Psoas muscle (tissue), 8 donors: ENCODE measurements around the gene CRB1. TPM values are rescaled to one million over a fixed set of nuclear protein-coding genes. Genes with fewer than 3 reads are reported as not detected.

ENCODE experiments used
- ATAC-seq, 4 donors: fragments of 200-7000 bp; cut with Tn5 transposase; one replicate each; pipeline ENCODE4 v1.9.1; 2020; ENCODE audit warnings: moderate library complexity in 3 of 4, mild to moderate bottlenecking in 2 of 4
- DNase-seq, 2 donors: peaks; one replicate each; pipeline ENCODE4 v3.0.0-alpha.2; 2020
- H3K27ac ChIP-seq: fragments of 200-600 bp; one replicate; pipeline ENCODE4 v1.8.0; 2022
- H3K27me3 ChIP-seq, 3 donors: fragments of 200-600 bp in 1 of 3; one replicate each; pipeline versions ENCODE4 v1.6.1 to v1.8.0; 2013 to 2022; ENCODE audit warnings: low read length in 2 of 3, mild to moderate bottlenecking in 2 of 3, moderate library complexity in 1 of 3; ENCODE audit not compliant: insufficient read depth in 3 of 3
- H3K36me3 ChIP-seq, 2 donors: fragments of 200-600 bp in 1 of 2; one replicate each; pipeline versions ENCODE4 v1.6.1 to v1.8.0; 2013 to 2022; ENCODE audit warnings: low read depth in 1 of 2, mild to moderate bottlenecking in 1 of 2, moderate library complexity in 1 of 2; ENCODE audit not compliant: insufficient read depth in 1 of 2
- H3K4me1 ChIP-seq: fragments of 200-600 bp; one replicate; pipeline ENCODE4 v1.8.0; 2022
- H3K4me3 ChIP-seq: fragments of 200-600 bp; one replicate; pipeline ENCODE4 v1.8.0; 2022; ENCODE audit warnings: mild to moderate bottlenecking
- H3K9me3 ChIP-seq: fragments of 200-600 bp; one replicate; pipeline ENCODE4 v1.8.0; 2022
- WGBS, 3 donors: extraction: QIAGEN DNeasy Blood & Tissue Kit; methylation state at CpG; one replicate each; pipeline versions ENCODE4 v1.1.6 to v1.1.7; 2013; 5-methylcytosine and 5-hydroxymethylcytosine counted together
- intact Hi-C, 2 donors: fragments of 100-400 bp; cut with DNase I; formaldehyde crosslinking; loops; one replicate each; pipeline versions ENCODE4 v1.11.0 to v1.14.2; 2022
- polyA plus RNA-seq, 3 donors: library from polyadenylated mRNA; stranded (reverse); fragments of 200-250 nt; gene quantifications; one replicate each; pipeline ENCODE4 v1.2.3, GENCODE V29; 2013
- total RNA-seq, 4 donors: library from RNA; stranded (reverse); fragmentation: NEBNext Ultra II Directional in 2 of 4; extraction: Animal tissue kit (Norgen Biotek cat#: 25700) in 2 of 4; gene quantifications; one replicate each; pipeline versions ENCODE4 v1.2.1 to v1.2.4, GENCODE V29; 2021 to 2023
- TF ChIP-seq, protein P1 (sequence below): fragments of 200-600 bp; IDR thresholded peaks from one replicate; pipeline ENCODE4 v1.8.0; 2022; ENCODE audit warnings: antibody characterized with exemption
- donor health status: healthy with polysubstance abuse.
- donor health status: DM: no; HTN: no; CAD: no; lungs with moderate emphysema.
- donor health status: Bipolar disorder and iron deficiency.
- donor health status: healthy.
- donor health status: DM: yes; HTN: yes; CAD: no.
- donor health status: DM: no; HTN: no; CAD: no.
- donor health status: DM: no; HTN: no; CAD: no.
- donor health status: DM: yes; HTN: yes; CAD: no.

The CRB1 gene
- total and polyA plus RNA-seq, 7 donors = 0.06 to 1.3 (median 0.77) TPM

GRCh38 chr1:197286634-197287033 lies 18.6 kb downstream of the CRB1 start:
- no peak overlapping the region for H3K27ac ChIP-seq
- no peak overlapping the region for H3K4me3 ChIP-seq
- H3K36me3 ChIP-seq = no peaks in the 10 kb centered on the region
- no peaks in the 10 kb centered on the region for H3K27me3 ChIP-seq
- no peak for DNase-seq
- WGBS, 3 donors = 82 to 98% (median 96%) methylated on average over 1 of the region's 1 CpG
- no peaks in the 10 kb centered on the region for H3K9me3 ChIP-seq
- TF ChIP-seq, protein P1, sequence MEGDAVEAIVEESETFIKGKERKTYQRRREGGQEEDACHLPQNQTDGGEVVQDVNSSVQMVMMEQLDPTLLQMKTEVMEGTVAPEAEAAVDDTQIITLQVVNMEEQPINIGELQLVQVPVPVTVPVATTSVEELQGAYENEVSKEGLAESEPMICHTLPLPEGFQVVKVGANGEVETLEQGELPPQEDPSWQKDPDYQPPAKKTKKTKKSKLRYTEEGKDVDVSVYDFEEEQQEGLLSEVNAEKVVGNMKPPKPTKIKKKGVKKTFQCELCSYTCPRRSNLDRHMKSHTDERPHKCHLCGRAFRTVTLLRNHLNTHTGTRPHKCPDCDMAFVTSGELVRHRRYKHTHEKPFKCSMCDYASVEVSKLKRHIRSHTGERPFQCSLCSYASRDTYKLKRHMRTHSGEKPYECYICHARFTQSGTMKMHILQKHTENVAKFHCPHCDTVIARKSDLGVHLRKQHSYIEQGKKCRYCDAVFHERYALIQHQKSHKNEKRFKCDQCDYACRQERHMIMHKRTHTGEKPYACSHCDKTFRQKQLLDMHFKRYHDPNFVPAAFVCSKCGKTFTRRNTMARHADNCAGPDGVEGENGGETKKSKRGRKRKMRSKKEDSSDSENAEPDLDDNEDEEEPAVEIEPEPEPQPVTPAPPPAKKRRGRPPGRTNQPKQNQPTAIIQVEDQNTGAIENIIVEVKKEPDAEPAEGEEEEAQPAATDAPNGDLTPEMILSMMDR = no peak
- intact Hi-C loops = no loop called here
- ATAC-seq = no peak
- H3K4me1 ChIP-seq = no peaks in the 10 kb centered on the region

DNA sequence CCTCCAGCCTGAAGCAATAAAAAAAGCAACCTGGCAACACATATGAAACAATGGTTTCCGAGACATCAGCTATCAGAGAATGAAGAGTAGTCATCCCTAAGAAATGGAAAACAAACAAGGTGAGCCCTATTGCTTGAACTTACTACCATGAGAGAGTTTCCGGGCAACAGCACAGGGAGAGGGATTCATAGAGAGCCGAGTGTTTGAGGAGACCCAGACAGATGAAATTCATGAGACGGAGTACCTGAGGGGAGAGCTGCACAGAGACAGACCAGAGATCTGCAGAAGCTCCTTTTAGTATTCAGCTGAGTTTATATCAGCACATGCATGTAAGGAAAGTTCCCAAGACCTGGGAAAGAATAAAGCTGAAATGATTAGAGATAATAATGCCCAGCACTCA lies 19.8 kb downstream of the CRB1 start:
- WGBS, 3 donors = 78 to 85% (median 81%) methylated on average over 4 of the region's 4 CpGs
- TF ChIP-seq, protein P1 = no peak
- intact Hi-C loops = no loop called here
- no peaks in the 10 kb centered on the region for H3K4me1 ChIP-seq
- H3K4me3 ChIP-seq = no peak overlapping the region
- no peaks in the 10 kb centered on the region for H3K27me3 ChIP-seq
- H3K9me3 ChIP-seq = peaks cover under 1% of the 10 kb centered on the region
- H3K36me3 ChIP-seq = no peaks in the 10 kb centered on the region
- DNase-seq (no peak), ATAC-seq (no peak)
- H3K27ac ChIP-seq = no peak overlapping the region

DNA sequence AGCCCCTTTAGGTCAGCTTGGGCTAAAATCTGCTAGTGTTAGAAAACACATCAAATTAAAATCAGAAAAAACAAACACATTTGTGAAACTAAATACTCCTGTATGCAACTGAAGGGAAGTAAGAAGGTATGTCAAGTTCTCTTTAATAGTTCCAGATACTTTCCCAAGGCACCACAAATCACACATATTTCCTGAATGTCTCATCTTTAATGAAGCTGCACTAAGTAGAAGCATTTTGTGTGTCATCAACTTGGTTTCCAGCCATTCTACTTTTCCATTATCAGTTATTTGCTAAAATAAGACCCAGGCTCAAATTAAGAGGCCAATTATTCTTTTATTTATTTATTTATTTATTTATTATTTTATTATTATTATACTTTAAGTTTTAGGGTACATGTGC lies 34.7 kb downstream of the CRB1 start:
- Histone ChIP-seq H3K4me1 (no peaks in the 10 kb centered on the region), H3K9me3 (no peaks in the 10 kb centered on the region), H3K27ac (no peak overlapping the region), H3K36me3 (no peaks in the 10 kb centered on the region), H3K27me3 (no peaks in the 10 kb centered on the region), H3K4me3 (no peak overlapping the region)
- no peak for DNase-seq
- TF ChIP-seq, protein P1 = no peak
- intact Hi-C loops = no loop called here
- no peak for ATAC-seq

- TF ChIP-seq, protein P1 = no peak
- H3K9me3 ChIP-seq = no peaks in the 10 kb centered on the region
- H3K27me3 ChIP-seq = no peaks in the 10 kb centered on the region
- intact Hi-C loops = no loop called here
- no peak overlapping the region for H3K4me3 ChIP-seq
- WGBS, 3 donors = 78 to 96% (median 91%) methylated on average over 1 of the region's 1 CpG
- ATAC-seq = no peak
- H3K36me3 ChIP-seq = no peaks in the 10 kb centered on the region
- no peak overlapping the region for H3K27ac ChIP-seq
- DNase-seq = no peak
- no peaks in the 10 kb centered on the region for H3K4me1 ChIP-seq
Observed at GRCh38 chr1:197303463-197303862, 35.4 kb downstream of the CRB1 start.

GRCh38 chr1:197304638-197305200 lies 36.7 kb downstream of the CRB1 start:
- intact Hi-C loops = no loop called here
- no peaks in the 10 kb centered on the region for H3K9me3 ChIP-seq
- DNase-seq = no peak
- H3K36me3 ChIP-seq = no peaks in the 10 kb centered on the region
- H3K4me1 ChIP-seq = no peaks in the 10 kb centered on the region
- H3K27ac ChIP-seq = no peak overlapping the region
- H3K4me3 ChIP-seq = no peak overlapping the region
- TF ChIP-seq, protein P1 = no peak
- H3K27me3 ChIP-seq = no peaks in the 10 kb centered on the region
- ATAC-seq = no peak
- 47 to 61% (median 56%) methylated on average over 1 of the region's 1 CpG for WGBS, 3 donors
